ENCODE measurements around the gene PLAGL2. TPM values are rescaled to one million over a fixed set of nuclear protein-coding genes. Genes with fewer than 3 reads are reported as not detected.
A peak's percentile ranks its signal among the peaks of the same experiment; 100 is the strongest.

The PLAGL2 gene
- total and polyA plus RNA-seq, 2 experiments from 2014 or later: 39.7 to 41.1 TPM

GRCh38 chr20:32206760-32207625 is 550 bp downstream of the PLAGL2 start:
- peak overlapping the region; percentile 90 for H3K4me3 ChIP-seq
- peaks cover 87% of the 10 kb centered on the region for H3K79me2 ChIP-seq

GRCh38 chr20:32205843-32206759 is 1.4 kb downstream of the PLAGL2 start:
- TF ChIP-seq CTCF (IDR thresholded peaks at IDR 0.05; ENCODE audit: poor library complexity): no peak
- TF ChIP-seq EZH2phosphoT487 (IDR thresholded peaks at IDR 0.05; ENCODE audit: low read depth, severe bottlenecking, unreplicated experiment): no peak
- no peak for TF ChIP-seq EZH2 (IDR thresholded peaks at IDR 0.05; ENCODE audit: borderline replicate concordance)
- no peaks in the 10 kb centered on the region for H3K9me3 ChIP-seq (ENCODE audit: low read depth)
- H3K27me3 ChIP-seq: no peaks in the 10 kb centered on the region
- H3K4me3 ChIP-seq: peak overlapping the region; percentile 90
- H3K79me2 ChIP-seq: peaks cover 93% of the 10 kb centered on the region
- no peaks in the 10 kb centered on the region for H3K9me2 ChIP-seq (replicated peaks; ENCODE audit: insufficient read depth)
- H3K4me1 ChIP-seq (ENCODE audit: insufficient read depth): peaks cover 83% of the 10 kb centered on the region
- peak; percentile 35 for DNase-seq (ENCODE audit: low spot score)
- peak overlapping the region; percentile 90 for H3K4me2 ChIP-seq
- no peak overlapping the region for H2AFZ ChIP-seq
- peak overlapping the region; percentile 99 for H3K27ac ChIP-seq
- peaks cover 20% of the 10 kb centered on the region for H4K20me1 ChIP-seq (ENCODE audit: insufficient read depth, poor library complexity, severe bottlenecking)
- no peaks in the 10 kb centered on the region for H3K36me3 ChIP-seq (replicated peaks; ENCODE audit: insufficient read depth, low read depth)
- 37% methylated on average over 8 of the region's 8 CpGs for WGBS (ENCODE audit: low lambda C conversion rate, missing lambda C conversion rate)

More at GRCh38 chr20:32206760-32207625, 550 bp downstream of the PLAGL2 start:
- peaks cover 17% of the 10 kb centered on the region for H4K20me1 ChIP-seq (ENCODE audit: insufficient read depth, poor library complexity, severe bottlenecking)
- peaks cover 74% of the 10 kb centered on the region for H3K4me1 ChIP-seq (ENCODE audit: insufficient read depth)
- H3K9me2 ChIP-seq (replicated peaks; ENCODE audit: insufficient read depth): no peaks in the 10 kb centered on the region
- H3K27ac ChIP-seq: peak overlapping the region; percentile 99
- H3K36me3 ChIP-seq (replicated peaks; ENCODE audit: insufficient read depth, low read depth): no peaks in the 10 kb centered on the region
- H3K4me2 ChIP-seq: peak overlapping the region; percentile 90
- peak; percentile 40 for DNase-seq (ENCODE audit: low spot score)
- no peak for TF ChIP-seq EZH2phosphoT487 (IDR thresholded peaks at IDR 0.05; ENCODE audit: low read depth, severe bottlenecking, unreplicated experiment)
- no peak for TF ChIP-seq EZH2 (IDR thresholded peaks at IDR 0.05; ENCODE audit: borderline replicate concordance)
- TF ChIP-seq CTCF (IDR thresholded peaks at IDR 0.05; ENCODE audit: poor library complexity): no peak
- WGBS (ENCODE audit: low lambda C conversion rate, missing lambda C conversion rate): 6% methylated on average over 27 of the region's 40 CpGs
- no peaks in the 10 kb centered on the region for H3K9me3 ChIP-seq (ENCODE audit: low read depth)
- H2AFZ ChIP-seq: peak overlapping the region; percentile 22
- no peaks in the 10 kb centered on the region for H3K27me3 ChIP-seq

DNA sequence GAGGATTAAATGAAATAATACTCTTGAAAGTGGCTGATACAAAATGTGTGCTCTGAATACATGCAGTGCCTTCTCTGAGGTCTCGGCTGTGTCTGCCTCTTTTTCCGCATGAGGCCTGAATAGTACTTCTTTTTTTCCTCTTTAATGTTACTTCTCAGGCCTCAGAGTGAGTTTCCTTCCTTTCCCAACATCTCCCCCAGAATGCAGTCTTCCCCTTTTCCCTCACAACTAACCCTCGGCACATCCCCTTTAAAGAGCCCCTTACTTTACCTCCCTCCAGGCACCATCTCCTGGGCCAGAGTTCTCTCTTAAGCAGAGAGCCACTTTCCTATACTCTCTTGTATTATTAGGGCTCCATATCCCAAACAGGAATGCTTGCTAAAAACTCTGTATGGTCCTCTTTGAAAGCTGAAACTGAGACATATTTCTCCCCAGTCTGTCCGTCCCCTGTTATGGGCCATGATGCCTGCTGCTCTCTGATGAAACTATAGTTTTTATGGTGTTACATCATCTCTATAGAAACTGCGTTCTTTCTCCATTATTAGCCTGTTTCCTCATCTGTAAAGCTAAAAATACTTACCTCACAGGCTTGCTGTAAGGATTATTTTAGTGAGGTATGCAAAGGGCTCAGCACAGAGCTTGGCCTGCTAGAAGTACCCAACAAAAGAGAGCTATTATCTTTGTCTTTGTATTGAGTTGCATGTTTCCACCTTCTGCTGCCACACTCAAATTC is 2.3 kb downstream of the PLAGL2 start:
- Histone ChIP-seq H3K4me2 (peak overlapping the region; percentile 90), H2AFZ (no peak overlapping the region), H3K27me3 (no peaks in the 10 kb centered on the region), H3K9me2 (replicated peaks; ENCODE audit: insufficient read depth) (no peaks in the 10 kb centered on the region), H4K20me1 (ENCODE audit: insufficient read depth, poor library complexity, severe bottlenecking) (peaks cover 28% of the 10 kb centered on the region), H3K79me2 (peaks cover 94% of the 10 kb centered on the region), H3K4me3 (peak overlapping the region; percentile 90), H3K9me3 (ENCODE audit: low read depth) (no peaks in the 10 kb centered on the region), H3K27ac (peak overlapping the region; percentile 99), H3K36me3 (replicated peaks; ENCODE audit: insufficient read depth, low read depth) (no peaks in the 10 kb centered on the region), H3K4me1 (ENCODE audit: insufficient read depth) (peaks cover 77% of the 10 kb centered on the region)
- peak; percentile 38 for DNase-seq (ENCODE audit: low spot score)
- 70% methylated on average over 5 of the region's 5 CpGs for WGBS (ENCODE audit: low lambda C conversion rate, missing lambda C conversion rate)
- TF ChIP-seq EZH2 (IDR thresholded peaks at IDR 0.05; ENCODE audit: borderline replicate concordance): no peak
- no peak for TF ChIP-seq EZH2phosphoT487 (IDR thresholded peaks at IDR 0.05; ENCODE audit: low read depth, severe bottlenecking, unreplicated experiment)
- TF ChIP-seq CTCF (IDR thresholded peaks at IDR 0.05; ENCODE audit: poor library complexity): no peak
